Right lobe of liver (tissue), 6 donors: ENCODE results near the gene DLG2. TPM values are rescaled to one million over a fixed set of nuclear protein-coding genes. Genes with fewer than 3 reads are reported as not detected.
"Not testable (repeated sequence)": the region's sequence is repeated elsewhere in the genome, so short reads cannot be mapped to it uniquely, and the experiment has no call there.

Experiments used
- ATAC-seq, 4 donors: fragments of 200-7000 bp; cut with Tn5 transposase; one replicate each; pipeline ENCODE4 v1.9.1; 2020; ENCODE audit warnings: mild to moderate bottlenecking in 4 of 4, moderate library complexity in 4 of 4
- DNase-seq, 3 donors: peaks; one replicate each; pipeline ENCODE4 v3.0.0-alpha.2; 2020
- H3K27ac ChIP-seq, 3 donors: fragments of 200-600 bp; one replicate each; pipeline ENCODE4 v1.8.0; 2022
- H3K27me3 ChIP-seq, 2 donors: fragments of 200-600 bp; one replicate each; pipeline ENCODE4 v1.8.0; 2022
- H3K36me3 ChIP-seq, 4 donors: fragments of 200-600 bp; sonication (generic) in 1 of 4; one replicate each; pipeline versions ENCODE4 v1.5.1 to v1.8.0; 2017 to 2022; ENCODE audit warnings: control low read depth in 1 of 4
- H3K4me1 ChIP-seq, 4 donors: fragments of 200-600 bp; sonication (generic) in 1 of 4; one replicate each; pipeline versions ENCODE4 v1.5.1 to v1.8.0; 2017 to 2022; ENCODE audit warnings: control low read depth in 1 of 4
- H3K4me3 ChIP-seq, 3 donors: fragments of 200-600 bp; one replicate each; pipeline ENCODE4 v1.8.0; 2022
- H3K9me3 ChIP-seq, 4 donors: fragments of 200-600 bp; sonication (generic) in 1 of 4; one replicate each; pipeline versions ENCODE4 v1.5.1 to v1.8.0; 2017 to 2022; ENCODE audit warnings: control low read depth in 1 of 4
- CTCF ChIP-seq, 4 donors: fragments of 200-600 bp in 3 of 4; fragments of 450-650 bp in 1 of 4; IDR thresholded peaks; one replicate each; pipeline versions ENCODE4 v1.5.1 to v1.8.0; 2016 to 2022; ENCODE audit warnings: antibody characterized with exemption in 4 of 4, mild to moderate bottlenecking in 2 of 4
- POLR2A ChIP-seq: fragments of 450-650 bp; IDR thresholded peaks from one replicate; pipeline ENCODE4 v1.6.1; 2017; ENCODE audit warnings: antibody characterized with exemption, mild to moderate bottlenecking
- WGBS: methylation state at CpG from one replicate; pipeline ENCODE4 v1.1.6; 2018; ENCODE audit warnings: low coverage, low lambda C conversion rate; ENCODE audit not compliant: insufficient coverage; ENCODE audit errors: missing lambda C conversion rate; 5-methylcytosine and 5-hydroxymethylcytosine counted together
- intact Hi-C, 2 donors: fragments of 100-400 bp; cut with DNase I; formaldehyde crosslinking; loops; one replicate each; pipeline versions ENCODE4 v1.11.2 to v1.14.1; 2022
- total RNA-seq, 6 experiments: library from RNA; depleted of rRNA in 2 of 6; stranded (reverse); fragments of >200 nt in 2 of 6; fragmentation: NEBNext Ultra II Directional in 3 of 6; extraction: Animal tissue kit (Norgen Biotek cat#: 25700) in 3 of 6; gene quantifications; one replicate each; pipeline versions ENCODE4 v1.1.0 to v1.2.4, GENCODE V29; 2016 to 2023
- donor health status: DM: no; HTN: yes; CAD: no.
- donor health status: DM: no; HTN: no; CAD: no.
- donor health status: DM: no; HTN: no; CAD: no.
- donor health status: DM: no; HTN: yes; CAD: no.
- donor health status: DM: no; HTN: yes; CAD: no.

Gene DLG2
- total RNA-seq, 6 experiments from 2014 or later: 1.2 to 6.4 (median 2.5) TPM

GRCh38 chr11:84854498-84854880 lies 772.7 kb downstream of the DLG2 start:
- H3K27me3 ChIP-seq: no peaks in the 10 kb centered on the region
- TF ChIP-seq POLR2A: no peak
- ATAC-seq (no peak), DNase-seq (no peak)
- no peaks in the 10 kb centered on the region for H3K36me3 ChIP-seq
- intact Hi-C loops: no loop called here
- no peak overlapping the region for H3K27ac ChIP-seq
- no peak overlapping the region for H3K4me3 ChIP-seq
- no peaks in the 10 kb centered on the region for H3K9me3 ChIP-seq
- 67% methylated on average over 3 of the region's 3 CpGs for WGBS
- H3K4me1 ChIP-seq: no peaks in the 10 kb centered on the region

- ATAC-seq (no peak), DNase-seq (no peak)
- intact Hi-C loops: no loop called here
- WGBS: 57% methylated on average over 1 of the region's 1 CpG
- Histone ChIP-seq H3K4me3 (no peak overlapping the region), H3K4me1 (no peaks in the 10 kb centered on the region), H3K9me3 (no peaks in the 10 kb centered on the region), H3K27me3 (no peaks in the 10 kb centered on the region), H3K27ac (no peak overlapping the region), H3K36me3 (no peaks in the 10 kb centered on the region)
- TF ChIP-seq POLR2A (no peak), CTCF (IDR thresholded peaks at IDR 0.05) (no peak)
Observed at GRCh38 chr11:84853841-84854497, 773.2 kb downstream of the DLG2 start.

- H3K9me3 ChIP-seq: no peaks in the 10 kb centered on the region
- no peaks in the 10 kb centered on the region for H3K36me3 ChIP-seq
- H3K27ac ChIP-seq: no peak overlapping the region
- DNase-seq (no peak), ATAC-seq (no peak)
- intact Hi-C loops: no loop called here
- no peak for TF ChIP-seq CTCF (IDR thresholded peaks at IDR 0.05)
- no peak for TF ChIP-seq POLR2A
- no peaks in the 10 kb centered on the region for H3K27me3 ChIP-seq
- WGBS: 77% methylated on average over 3 of the region's 4 CpGs
- no peak overlapping the region for H3K4me3 ChIP-seq
- no peaks in the 10 kb centered on the region for H3K4me1 ChIP-seq
Observed at GRCh38 chr11:84847842-84848241, 779.3 kb downstream of the DLG2 start.

- H3K36me3 ChIP-seq, DNase-seq, H3K27me3 ChIP-seq, H3K27ac ChIP-seq, ATAC-seq, intact Hi-C loops, H3K4me3 ChIP-seq, H3K4me1 ChIP-seq, H3K9me3 ChIP-seq: not testable (repeated sequence)
- WGBS: 33% methylated on average over 1 of the region's 1 CpG
Observed at GRCh38 chr11:84840201-84840600, 786.9 kb downstream of the DLG2 start.

- Histone ChIP-seq H3K36me3 (no peaks in the 10 kb centered on the region), H3K27ac (no peak overlapping the region), H3K9me3 (no peaks in the 10 kb centered on the region), H3K27me3 (no peaks in the 10 kb centered on the region), H3K4me1 (no peaks in the 10 kb centered on the region), H3K4me3 (no peak overlapping the region)
- ATAC-seq (no peak), DNase-seq (no peak)
- TF ChIP-seq POLR2A (no peak), CTCF (IDR thresholded peaks at IDR 0.05) (no peak)
- intact Hi-C loops: no loop called here
- 81% methylated on average over 3 of the region's 3 CpGs for WGBS
Observed at GRCh38 chr11:84837402-84838069, 789.6 kb downstream of the DLG2 start.
